HepG2 (cell line): Measurements from ENCODE around the gene APOA1. TPM values are rescaled to one million over a fixed set of nuclear protein-coding genes. Genes with fewer than 3 reads are reported as not detected.

ENCODE experiments used
- HOXA3 ChIP-seq: sonication (generic); formaldehyde crosslinking; IDR thresholded peaks from 2 replicates; pipeline ENCODE4 v1.5.0; 2020; ENCODE audit warnings: missing genetic modification reagents
- KAT2B ChIP-seq: fragments of 150-350 bp; IDR thresholded peaks from 2 replicates; pipeline ENCODE4 v1.6.1; 2014; ENCODE audit warnings: low read depth, low read length, borderline replicate concordance
- MIER2 ChIP-seq: IDR thresholded peaks from 2 replicates; pipeline ENCODE4 v1.6.1; 2016; ENCODE audit warnings: missing biosample characterization, missing genetic modification reagents
- SP1 ChIP-seq, 2 experiments: fragments of 450-650 bp in 1 of 2; sonication (generic) in 1 of 2; formaldehyde crosslinking in 1 of 2; IDR thresholded peaks; 2 replicates each; pipeline versions ENCODE4 v1.4.0 to v1.6.1; 2016 to 2020; ENCODE audit warnings: missing genetic modification reagents in 1 of 2
- SRSF9 ChIP-seq: fragments of 200-400 bp; formaldehyde crosslinking; IDR thresholded peaks from 2 replicates; pipeline ENCODE4 v1.6.1; 2018; ENCODE audit warnings: borderline replicate concordance, mild to moderate bottlenecking, low read depth, low read length; ENCODE audit not compliant: insufficient read depth, poor library complexity, severe bottlenecking
- ZBTB20 ChIP-seq: sonication (generic); formaldehyde crosslinking; IDR thresholded peaks from 2 replicates; pipeline ENCODE4 v1.8.1; 2023; ENCODE audit warnings: missing genetic modification reagents, low read depth, mild to moderate bottlenecking, borderline replicate concordance
- ZFX ChIP-seq: sonication (generic); formaldehyde crosslinking; IDR thresholded peaks from 2 replicates; pipeline ENCODE4 v1.4.0; 2020; ENCODE audit warnings: mild to moderate bottlenecking, low read depth, missing genetic modification reagents, moderate library complexity
- ZFY ChIP-seq: sonication (generic); formaldehyde crosslinking; IDR thresholded peaks from 2 replicates; pipeline ENCODE4 v1.4.0; 2020; ENCODE audit warnings: missing genetic modification reagents
- ZMYM3 ChIP-seq: sonication (generic); formaldehyde crosslinking; IDR thresholded peaks from 2 replicates; pipeline ENCODE4 v1.5.1; 2020; ENCODE audit warnings: mild to moderate bottlenecking, missing genetic modification reagents
- ZNF335 ChIP-seq: sonication (generic); formaldehyde crosslinking; IDR thresholded peaks from 2 replicates; pipeline ENCODE4 v1.4.0; 2020; ENCODE audit warnings: missing genetic modification reagents
- ZNF33B ChIP-seq: sonication (generic); formaldehyde crosslinking; IDR thresholded peaks from 2 replicates; pipeline ENCODE4 v1.5.1; 2020; ENCODE audit warnings: mild to moderate bottlenecking, missing genetic modification reagents
- ZNF383 ChIP-seq: sonication (generic); formaldehyde crosslinking; IDR thresholded peaks from 2 replicates; pipeline ENCODE4 v1.4.0; 2020; ENCODE audit warnings: missing genetic modification reagents, mild to moderate bottlenecking, borderline replicate concordance
- ZNF451 ChIP-seq: sonication (generic); formaldehyde crosslinking; IDR thresholded peaks from 2 replicates; pipeline ENCODE4 v1.5.0; 2020; ENCODE audit warnings: mild to moderate bottlenecking, missing genetic modification reagents
- ZNF484 ChIP-seq: sonication (generic); formaldehyde crosslinking; IDR thresholded peaks from 2 replicates; pipeline ENCODE4 v1.5.1; 2020; ENCODE audit warnings: mild to moderate bottlenecking, low read depth, missing genetic modification reagents, borderline replicate concordance
- ZNF772 ChIP-seq: sonication (generic); formaldehyde crosslinking; IDR thresholded peaks from 2 replicates; pipeline ENCODE4 v1.5.0; 2020; ENCODE audit warnings: mild to moderate bottlenecking, missing genetic modification reagents
- ZSCAN21 ChIP-seq: sonication (generic); formaldehyde crosslinking; IDR thresholded peaks from 2 replicates; pipeline ENCODE4 v1.8.0; 2022; ENCODE audit warnings: mild to moderate bottlenecking, missing genetic modification reagents, moderate library complexity, borderline replicate concordance
- polyA plus RNA-seq, 8 experiments: library from polyadenylated mRNA; depleted of rRNA in 3 of 8; stranded (reverse) in 7 of 8; unstranded in 1 of 8; fragments of >200 nt; fragmentation: Illumina TruSeq in 4 of 8; extraction: Trizol in 4 of 8; gene quantifications; 2 replicates each; pipeline versions ENCODE4 v1.2.1 to v1.2.3, GENCODE V29; 2011 to 2016; ENCODE audit warnings: low read depth in 4 of 8, missing spikeins in 1 of 8, mixed read lengths in 1 of 8; ENCODE audit not compliant: insufficient read depth in 1 of 8
- total RNA-seq, 5 experiments: library from RNA; depleted of rRNA; stranded (reverse); fragments of >200 nt; fragmentation: Illumina TruSeq; extraction: Trizol; gene quantifications; 2 replicates each; pipeline ENCODE4 v1.2.3, GENCODE V29; 2016; ENCODE audit warnings: low read depth in 1 of 5
- TF ChIP-seq, protein P1 (sequence below): IDR thresholded peaks from 2 replicates; pipeline ENCODE4 v1.6.1; 2018; ENCODE audit warnings: missing genetic modification reagents
- TF ChIP-seq, protein P2 (sequence below): sonication (generic); formaldehyde crosslinking; conservative IDR thresholded peaks from 2 replicates; pipeline ENCODE4 v1.8.0; 2022; ENCODE audit warnings: low read depth, missing genetic modification reagents
- TF ChIP-seq, protein P3 (sequence below): sonication (generic); formaldehyde crosslinking; IDR thresholded peaks from 2 replicates; pipeline ENCODE4 v1.4.0; 2020; ENCODE audit warnings: missing genetic modification reagents, mild to moderate bottlenecking, borderline replicate concordance

APOA1 gene
- total and polyA plus RNA-seq, 2 of the 13 experiments (the other 11 are each of a cell fraction or from before 2014, with no cell fraction given): 1,973 to 5,485 TPM

DNA sequence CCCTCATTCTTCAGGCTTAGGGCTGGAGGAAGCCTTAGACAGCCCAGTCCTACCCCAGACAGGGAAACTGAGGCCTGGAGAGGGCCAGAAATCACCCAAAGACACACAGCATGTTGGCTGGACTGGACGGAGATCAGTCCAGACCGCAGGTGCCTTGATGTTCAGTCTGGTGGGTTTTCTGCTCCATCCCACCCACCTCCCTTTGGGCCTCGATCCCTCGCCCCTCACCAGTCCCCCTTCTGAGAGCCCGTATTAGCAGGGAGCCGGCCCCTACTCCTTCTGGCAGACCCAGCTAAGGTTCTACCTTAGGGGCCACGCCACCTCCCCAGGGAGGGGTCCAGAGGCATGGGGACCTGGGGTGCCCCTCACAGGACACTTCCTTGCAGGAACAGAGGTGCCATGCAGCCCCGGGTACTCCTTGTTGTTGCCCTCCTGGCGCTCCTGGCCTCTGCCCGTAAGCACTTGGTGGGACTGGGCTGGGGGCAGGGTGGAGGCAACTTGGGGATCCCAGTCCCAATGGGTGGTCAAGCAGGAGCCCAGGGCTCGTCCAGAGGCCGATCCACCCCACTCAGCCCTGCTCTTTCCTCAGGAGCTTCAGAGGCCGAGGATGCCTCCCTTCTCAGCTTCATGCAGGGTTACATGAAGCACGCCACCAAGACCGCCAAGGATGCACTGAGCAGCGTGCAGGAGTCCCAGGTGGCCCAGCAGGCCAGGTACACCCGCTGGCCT lies 7.1 kb downstream of the APOA1 start (continued):
- TF ChIP-seq SP1 (IDR thresholded peaks at IDR 0.05) (no peak), SP1 (CRISPR knock-in tag; IDR thresholded peaks at IDR 0.05) (no peak), ZFY (CRISPR knock-in tag) (peak; percentile 11; the same call in 1 of the 2 replicates), ZNF484 (CRISPR knock-in tag) (no peak), ZMYM3 (CRISPR knock-in tag) (0 out of 2 replicates have a peak, but pooled peaks have one; percentile 34), ZNF335 (CRISPR knock-in tag) (no peak), HOXA3 (0 out of 2 replicates have a peak, but pooled peaks have one; percentile 8), MIER2 (CRISPR knock-in tag) (no peak), ZNF451 (no peak), KAT2B (no peak), ZFX (0 out of 2 replicates have a peak, but pooled peaks have one; percentile 11), ZSCAN21 (CRISPR knock-in tag) (0 out of 2 replicates have a peak, but pooled peaks have one; percentile 16), ZNF33B (no peak), SRSF9 (no peak), ZBTB20 (CRISPR knock-in tag) (peak; percentile 37; the same call in 1 of the 2 replicates), ZNF383 (no peak), ZNF772 (CRISPR knock-in tag) (no peak; the same call in 1 of the 2 replicates)
- TF ChIP-seq, protein P1, sequence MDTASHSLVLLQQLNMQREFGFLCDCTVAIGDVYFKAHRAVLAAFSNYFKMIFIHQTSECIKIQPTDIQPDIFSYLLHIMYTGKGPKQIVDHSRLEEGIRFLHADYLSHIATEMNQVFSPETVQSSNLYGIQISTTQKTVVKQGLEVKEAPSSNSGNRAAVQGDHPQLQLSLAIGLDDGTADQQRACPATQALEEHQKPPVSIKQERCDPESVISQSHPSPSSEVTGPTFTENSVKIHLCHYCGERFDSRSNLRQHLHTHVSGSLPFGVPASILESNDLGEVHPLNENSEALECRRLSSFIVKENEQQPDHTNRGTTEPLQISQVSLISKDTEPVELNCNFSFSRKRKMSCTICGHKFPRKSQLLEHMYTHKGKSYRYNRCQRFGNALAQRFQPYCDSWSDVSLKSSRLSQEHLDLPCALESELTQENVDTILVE (CRISPR knock-in tag): no peak
- TF ChIP-seq, protein P2, sequence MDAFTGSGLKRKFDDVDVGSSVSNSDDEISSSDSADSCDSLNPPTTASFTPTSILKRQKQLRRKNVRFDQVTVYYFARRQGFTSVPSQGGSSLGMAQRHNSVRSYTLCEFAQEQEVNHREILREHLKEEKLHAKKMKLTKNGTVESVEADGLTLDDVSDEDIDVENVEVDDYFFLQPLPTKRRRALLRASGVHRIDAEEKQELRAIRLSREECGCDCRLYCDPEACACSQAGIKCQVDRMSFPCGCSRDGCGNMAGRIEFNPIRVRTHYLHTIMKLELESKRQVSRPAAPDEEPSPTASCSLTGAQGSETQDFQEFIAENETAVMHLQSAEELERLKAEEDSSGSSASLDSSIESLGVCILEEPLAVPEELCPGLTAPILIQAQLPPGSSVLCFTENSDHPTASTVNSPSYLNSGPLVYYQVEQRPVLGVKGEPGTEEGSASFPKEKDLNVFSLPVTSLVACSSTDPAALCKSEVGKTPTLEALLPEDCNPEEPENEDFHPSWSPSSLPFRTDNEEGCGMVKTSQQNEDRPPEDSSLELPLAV: no peak
- TF ChIP-seq, protein P3, sequence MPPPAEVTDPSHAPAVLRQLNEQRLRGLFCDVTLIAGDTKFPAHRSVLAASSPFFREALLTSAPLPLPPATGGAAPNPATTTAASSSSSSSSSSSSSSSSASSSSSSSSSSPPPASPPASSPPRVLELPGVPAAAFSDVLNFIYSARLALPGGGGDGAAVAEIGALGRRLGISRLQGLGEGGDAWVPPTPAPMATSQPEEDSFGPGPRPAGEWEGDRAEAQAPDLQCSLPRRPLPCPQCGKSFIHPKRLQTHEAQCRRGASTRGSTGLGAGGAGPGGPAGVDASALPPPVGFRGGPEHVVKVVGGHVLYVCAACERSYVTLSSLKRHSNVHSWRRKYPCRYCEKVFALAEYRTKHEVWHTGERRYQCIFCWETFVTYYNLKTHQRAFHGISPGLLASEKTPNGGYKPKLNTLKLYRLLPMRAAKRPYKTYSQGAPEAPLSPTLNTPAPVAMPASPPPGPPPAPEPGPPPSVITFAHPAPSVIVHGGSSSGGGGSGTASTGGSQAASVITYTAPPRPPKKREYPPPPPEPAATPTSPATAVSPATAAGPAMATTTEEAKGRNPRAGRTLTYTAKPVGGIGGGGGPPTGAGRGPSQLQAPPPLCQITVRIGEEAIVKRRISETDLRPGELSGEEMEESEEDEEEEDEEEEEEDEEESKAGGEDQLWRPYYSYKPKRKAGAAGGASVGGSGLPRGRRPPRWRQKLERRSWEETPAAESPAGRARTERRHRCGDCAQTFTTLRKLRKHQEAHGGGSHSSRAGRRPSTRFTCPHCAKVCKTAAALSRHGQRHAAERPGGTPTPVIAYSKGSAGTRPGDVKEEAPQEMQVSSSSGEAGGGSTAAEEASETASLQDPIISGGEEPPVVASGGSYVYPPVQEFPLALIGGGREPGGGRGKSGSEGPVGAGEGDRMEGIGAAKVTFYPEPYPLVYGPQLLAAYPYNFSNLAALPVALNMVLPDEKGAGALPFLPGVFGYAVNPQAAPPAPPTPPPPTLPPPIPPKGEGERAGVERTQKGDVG (CRISPR knock-in tag): 0 out of 2 replicates have a peak, but pooled peaks have one; percentile 30
